ENCODE data around the gene GTF2F2.

The GTF2F2 gene

DNA sequence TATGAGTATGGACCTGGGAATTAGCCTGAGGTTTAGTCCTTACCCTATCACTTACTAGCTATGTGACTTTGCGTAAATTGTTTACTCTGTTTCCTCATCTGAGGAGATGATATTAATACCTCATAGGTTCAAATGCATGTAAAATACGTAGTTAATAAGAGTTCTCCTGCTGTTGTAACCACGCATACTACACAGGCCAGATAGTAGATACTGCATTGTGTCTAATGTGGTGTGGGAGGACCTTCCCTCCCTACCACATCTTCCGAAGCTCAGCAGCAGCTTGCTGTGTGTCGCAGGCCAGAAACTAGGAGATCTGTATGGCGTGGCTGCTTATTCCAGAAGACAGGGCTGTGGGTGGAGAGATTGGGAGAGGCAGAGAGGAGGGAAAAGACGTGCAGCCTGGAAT is 23.0 kb downstream of the GTF2F2 start:
- H3K27ac ChIP-seq (replicated peaks) = no peak overlapping the region
- no peak for TF ChIP-seq SPI1 (IDR thresholded peaks at IDR 0.05; ENCODE audit: borderline replicate concordance, low read depth)
- TF ChIP-seq, protein P1, sequence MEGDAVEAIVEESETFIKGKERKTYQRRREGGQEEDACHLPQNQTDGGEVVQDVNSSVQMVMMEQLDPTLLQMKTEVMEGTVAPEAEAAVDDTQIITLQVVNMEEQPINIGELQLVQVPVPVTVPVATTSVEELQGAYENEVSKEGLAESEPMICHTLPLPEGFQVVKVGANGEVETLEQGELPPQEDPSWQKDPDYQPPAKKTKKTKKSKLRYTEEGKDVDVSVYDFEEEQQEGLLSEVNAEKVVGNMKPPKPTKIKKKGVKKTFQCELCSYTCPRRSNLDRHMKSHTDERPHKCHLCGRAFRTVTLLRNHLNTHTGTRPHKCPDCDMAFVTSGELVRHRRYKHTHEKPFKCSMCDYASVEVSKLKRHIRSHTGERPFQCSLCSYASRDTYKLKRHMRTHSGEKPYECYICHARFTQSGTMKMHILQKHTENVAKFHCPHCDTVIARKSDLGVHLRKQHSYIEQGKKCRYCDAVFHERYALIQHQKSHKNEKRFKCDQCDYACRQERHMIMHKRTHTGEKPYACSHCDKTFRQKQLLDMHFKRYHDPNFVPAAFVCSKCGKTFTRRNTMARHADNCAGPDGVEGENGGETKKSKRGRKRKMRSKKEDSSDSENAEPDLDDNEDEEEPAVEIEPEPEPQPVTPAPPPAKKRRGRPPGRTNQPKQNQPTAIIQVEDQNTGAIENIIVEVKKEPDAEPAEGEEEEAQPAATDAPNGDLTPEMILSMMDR (IDR thresholded peaks at IDR 0.05; ENCODE audit: insufficient read depth, low read length) = no peak
- no peak for TF ChIP-seq GABPA (IDR thresholded peaks at IDR 0.05; ENCODE audit: low read depth)
- TF ChIP-seq, protein P2, sequence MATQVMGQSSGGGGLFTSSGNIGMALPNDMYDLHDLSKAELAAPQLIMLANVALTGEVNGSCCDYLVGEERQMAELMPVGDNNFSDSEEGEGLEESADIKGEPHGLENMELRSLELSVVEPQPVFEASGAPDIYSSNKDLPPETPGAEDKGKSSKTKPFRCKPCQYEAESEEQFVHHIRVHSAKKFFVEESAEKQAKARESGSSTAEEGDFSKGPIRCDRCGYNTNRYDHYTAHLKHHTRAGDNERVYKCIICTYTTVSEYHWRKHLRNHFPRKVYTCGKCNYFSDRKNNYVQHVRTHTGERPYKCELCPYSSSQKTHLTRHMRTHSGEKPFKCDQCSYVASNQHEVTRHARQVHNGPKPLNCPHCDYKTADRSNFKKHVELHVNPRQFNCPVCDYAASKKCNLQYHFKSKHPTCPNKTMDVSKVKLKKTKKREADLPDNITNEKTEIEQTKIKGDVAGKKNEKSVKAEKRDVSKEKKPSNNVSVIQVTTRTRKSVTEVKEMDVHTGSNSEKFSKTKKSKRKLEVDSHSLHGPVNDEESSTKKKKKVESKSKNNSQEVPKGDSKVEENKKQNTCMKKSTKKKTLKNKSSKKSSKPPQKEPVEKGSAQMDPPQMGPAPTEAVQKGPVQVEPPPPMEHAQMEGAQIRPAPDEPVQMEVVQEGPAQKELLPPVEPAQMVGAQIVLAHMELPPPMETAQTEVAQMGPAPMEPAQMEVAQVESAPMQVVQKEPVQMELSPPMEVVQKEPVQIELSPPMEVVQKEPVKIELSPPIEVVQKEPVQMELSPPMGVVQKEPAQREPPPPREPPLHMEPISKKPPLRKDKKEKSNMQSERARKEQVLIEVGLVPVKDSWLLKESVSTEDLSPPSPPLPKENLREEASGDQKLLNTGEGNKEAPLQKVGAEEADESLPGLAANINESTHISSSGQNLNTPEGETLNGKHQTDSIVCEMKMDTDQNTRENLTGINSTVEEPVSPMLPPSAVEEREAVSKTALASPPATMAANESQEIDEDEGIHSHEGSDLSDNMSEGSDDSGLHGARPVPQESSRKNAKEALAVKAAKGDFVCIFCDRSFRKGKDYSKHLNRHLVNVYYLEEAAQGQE (IDR thresholded peaks at IDR 0.05; ENCODE audit: insufficient replicate concordance, low read depth) = no peak
- TF ChIP-seq POLR2AphosphoS5 (IDR thresholded peaks at IDR 0.05; ENCODE audit: low read depth) = no peak

DNA sequence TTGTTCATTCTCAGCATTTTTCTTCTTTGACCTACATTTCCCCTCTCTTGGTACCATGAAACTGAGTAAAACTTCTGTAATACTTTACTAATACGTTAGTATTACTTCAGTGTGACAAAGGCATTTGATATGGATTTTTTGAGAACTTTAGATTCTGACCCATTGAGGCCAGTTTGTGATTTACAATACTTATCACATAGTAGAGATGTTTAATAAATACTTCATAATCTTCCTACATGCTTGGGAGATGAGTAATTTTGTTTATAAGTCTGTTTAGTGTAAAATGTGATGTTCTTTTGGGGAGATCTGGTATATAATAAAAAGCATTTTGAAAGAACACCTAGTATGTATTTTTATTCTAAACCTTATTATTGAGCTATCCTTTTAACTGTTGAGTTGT is 29.7 kb downstream of the GTF2F2 start:
- DNase-seq (ENCODE audit: low read depth in 1 of 2, low spot score in 1 of 2) = no peak
- TF ChIP-seq, protein P2 (IDR thresholded peaks at IDR 0.05; ENCODE audit: insufficient replicate concordance, low read depth) = no peak
- TF ChIP-seq GABPA (IDR thresholded peaks at IDR 0.05; ENCODE audit: low read depth) (no peak), POLR2AphosphoS5 (IDR thresholded peaks at IDR 0.05; ENCODE audit: low read depth) (no peak), SPI1 (IDR thresholded peaks at IDR 0.05; ENCODE audit: borderline replicate concordance, low read depth) (no peak)
- TF ChIP-seq, protein P1 (IDR thresholded peaks at IDR 0.05; ENCODE audit: insufficient read depth, low read length) = no peak
- H3K27ac ChIP-seq (replicated peaks) = no peak overlapping the region
- H3K27me3 ChIP-seq (ENCODE audit: insufficient read depth, poor library complexity, severe bottlenecking) = no peaks in the 10 kb centered on the region
- no peak overlapping the region for H3K4me3 ChIP-seq (replicated peaks; ENCODE audit: insufficient read depth, low read length)

More for the DNA sequence above, 23.0 kb downstream of the GTF2F2 start:
- Histone ChIP-seq H3K4me3 (replicated peaks; ENCODE audit: insufficient read depth, low read length) (no peak overlapping the region), H3K27me3 (ENCODE audit: insufficient read depth, poor library complexity, severe bottlenecking) (no peaks in the 10 kb centered on the region)
- no peak for DNase-seq (ENCODE audit: low read depth in 1 of 2, low spot score in 1 of 2)

DNA sequence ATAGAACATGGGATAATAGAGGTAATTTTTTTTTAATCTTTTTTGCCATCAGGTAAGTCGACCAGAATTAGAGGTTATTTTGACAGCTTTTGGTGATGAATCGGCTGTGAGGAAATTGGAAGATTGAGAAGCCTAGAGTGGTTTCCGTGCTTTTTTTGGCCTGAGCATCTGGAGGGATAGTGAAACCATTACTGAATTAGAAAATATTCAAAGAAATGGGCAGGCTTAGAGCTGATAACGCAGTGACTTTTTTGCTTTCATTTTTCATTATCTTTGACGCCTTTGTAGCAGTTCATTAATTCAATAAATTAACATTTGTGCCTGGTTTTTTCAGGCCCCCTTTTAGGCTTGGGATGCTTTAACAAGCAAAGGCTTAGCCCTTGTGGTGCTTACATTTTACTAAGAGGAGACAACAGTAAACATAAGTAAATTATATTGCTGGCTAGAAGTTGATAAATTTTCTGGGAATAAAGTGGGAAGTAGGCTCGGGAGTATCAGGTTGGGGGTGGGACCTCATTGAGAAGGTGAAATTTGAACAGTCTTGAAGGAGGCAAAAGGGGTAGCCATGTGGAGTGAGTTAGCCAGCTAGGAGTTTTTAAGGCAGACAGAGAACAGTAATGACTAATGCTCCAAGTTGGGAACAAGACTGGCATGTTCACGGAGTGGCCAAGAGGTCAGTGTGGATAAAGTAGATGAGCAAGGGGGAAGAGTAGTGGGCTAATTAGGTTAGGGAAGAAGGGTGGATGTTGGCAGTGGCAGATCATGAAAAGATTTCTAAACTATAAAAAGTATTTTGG is 36.5 kb downstream of the GTF2F2 start:
- no peak for DNase-seq (ENCODE audit: low read depth in 1 of 2, low spot score in 1 of 2)
- Histone ChIP-seq H3K27me3 (ENCODE audit: insufficient read depth, poor library complexity, severe bottlenecking) (no peaks in the 10 kb centered on the region), H3K27ac (replicated peaks) (no peak overlapping the region), H3K4me3 (replicated peaks; ENCODE audit: insufficient read depth, low read length) (no peak overlapping the region)
- TF ChIP-seq, protein P1 (IDR thresholded peaks at IDR 0.05; ENCODE audit: insufficient read depth, low read length) = no peak
- TF ChIP-seq GABPA (IDR thresholded peaks at IDR 0.05; ENCODE audit: low read depth) (no peak), SPI1 (IDR thresholded peaks at IDR 0.05; ENCODE audit: borderline replicate concordance, low read depth) (no peak), POLR2AphosphoS5 (IDR thresholded peaks at IDR 0.05; ENCODE audit: low read depth) (no peak)
- TF ChIP-seq, protein P2 (IDR thresholded peaks at IDR 0.05; ENCODE audit: insufficient replicate concordance, low read depth) = no peak
